ENCODE results near the gene TXNRD3.

The TXNRD3 gene

DNA sequence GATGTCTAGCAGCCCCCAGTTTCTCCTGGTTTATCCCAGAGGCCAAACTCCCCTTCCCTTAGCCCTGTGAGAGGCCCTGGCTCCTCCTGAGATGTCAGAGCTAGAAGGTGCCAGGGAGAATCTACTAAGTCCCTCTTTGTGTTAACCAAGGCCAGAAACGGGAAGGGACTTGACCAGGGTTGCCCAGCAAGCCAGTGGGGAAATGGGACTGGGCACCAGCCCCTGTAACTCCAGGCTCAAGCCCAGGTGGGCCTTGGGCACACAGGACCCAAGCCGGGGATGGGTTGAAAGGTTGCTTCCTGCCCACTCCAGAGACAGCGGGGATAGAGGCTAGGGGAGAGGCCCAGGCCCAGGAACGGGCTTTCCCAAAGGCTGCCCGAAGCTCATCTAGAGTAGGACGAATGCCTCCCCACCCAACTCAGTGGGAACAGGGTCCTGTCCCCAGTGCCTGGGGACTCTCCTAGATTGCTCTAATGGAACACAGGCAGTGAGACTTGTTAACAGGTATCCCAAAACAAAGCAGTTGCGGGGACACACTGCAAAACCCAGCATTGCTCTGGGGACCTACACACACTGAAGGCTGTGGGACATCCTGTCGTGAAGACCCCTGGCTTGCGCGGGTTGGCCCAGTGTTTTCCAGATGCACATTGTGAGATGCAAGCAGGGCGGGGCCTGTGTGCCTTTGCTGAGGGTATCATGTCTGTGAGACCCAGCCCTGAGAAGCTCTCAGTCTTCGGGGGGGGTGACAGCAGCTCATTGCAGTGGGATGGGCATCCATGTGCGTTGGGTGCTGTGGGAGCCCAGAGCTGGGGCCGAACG lies 12.9 kb upstream of the TXNRD3 start:
- H3K4me3 ChIP-seq (ENCODE audit: low read depth, low read length): no peak overlapping the region
- in situ Hi-C loops (cut with HindIII; ENCODE audit: low sequenced_read_pairs): no loop called here
- DNase-seq (ENCODE audit: low read depth): no peak
- TF ChIP-seq, protein P1, sequence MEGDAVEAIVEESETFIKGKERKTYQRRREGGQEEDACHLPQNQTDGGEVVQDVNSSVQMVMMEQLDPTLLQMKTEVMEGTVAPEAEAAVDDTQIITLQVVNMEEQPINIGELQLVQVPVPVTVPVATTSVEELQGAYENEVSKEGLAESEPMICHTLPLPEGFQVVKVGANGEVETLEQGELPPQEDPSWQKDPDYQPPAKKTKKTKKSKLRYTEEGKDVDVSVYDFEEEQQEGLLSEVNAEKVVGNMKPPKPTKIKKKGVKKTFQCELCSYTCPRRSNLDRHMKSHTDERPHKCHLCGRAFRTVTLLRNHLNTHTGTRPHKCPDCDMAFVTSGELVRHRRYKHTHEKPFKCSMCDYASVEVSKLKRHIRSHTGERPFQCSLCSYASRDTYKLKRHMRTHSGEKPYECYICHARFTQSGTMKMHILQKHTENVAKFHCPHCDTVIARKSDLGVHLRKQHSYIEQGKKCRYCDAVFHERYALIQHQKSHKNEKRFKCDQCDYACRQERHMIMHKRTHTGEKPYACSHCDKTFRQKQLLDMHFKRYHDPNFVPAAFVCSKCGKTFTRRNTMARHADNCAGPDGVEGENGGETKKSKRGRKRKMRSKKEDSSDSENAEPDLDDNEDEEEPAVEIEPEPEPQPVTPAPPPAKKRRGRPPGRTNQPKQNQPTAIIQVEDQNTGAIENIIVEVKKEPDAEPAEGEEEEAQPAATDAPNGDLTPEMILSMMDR (IDR thresholded peaks at IDR 0.05; ENCODE audit: low read depth, low read length, missing control alignments): no peak

DNA sequence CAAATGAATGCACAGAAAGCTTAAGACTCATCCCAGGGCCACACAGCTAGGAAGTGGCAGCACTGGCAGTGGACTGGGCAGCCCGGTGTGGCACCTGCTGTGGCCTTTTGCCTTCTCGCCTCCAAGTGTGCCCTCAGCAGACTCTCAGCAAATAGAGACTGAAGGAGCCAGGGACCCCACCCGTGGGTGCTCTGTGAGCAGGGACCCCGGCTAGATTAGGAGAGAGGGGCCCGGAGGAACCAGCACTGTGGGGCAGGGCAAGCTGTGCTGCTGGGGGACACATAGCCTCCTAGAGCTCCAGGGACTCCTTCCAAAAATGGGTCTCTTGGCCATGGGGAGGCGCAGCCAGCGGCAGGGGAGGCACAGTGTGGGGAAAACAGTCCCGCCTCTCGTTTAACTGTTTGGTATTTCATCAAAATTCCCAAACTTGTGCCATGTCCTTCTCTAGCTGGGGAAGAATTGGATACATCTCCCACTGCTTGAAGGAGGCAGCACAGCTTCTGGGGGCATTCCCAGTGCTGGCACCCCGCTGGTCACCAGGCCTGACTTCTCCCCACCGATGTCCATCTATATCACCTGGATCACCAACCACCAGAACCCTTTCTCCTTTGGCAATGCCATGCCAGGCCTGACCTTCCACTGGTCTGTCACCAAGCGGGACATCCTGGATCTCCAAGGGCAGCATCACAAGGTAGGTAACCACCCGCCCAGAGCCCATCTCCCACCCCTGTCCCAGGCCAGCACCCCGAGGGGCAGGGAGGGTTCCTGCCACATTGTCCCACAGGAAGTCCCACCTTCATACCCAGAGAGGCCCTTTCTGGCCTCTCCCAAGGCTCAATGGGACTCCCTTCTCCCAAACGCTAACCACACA lies 12.0 kb upstream of the TXNRD3 start:
- in situ Hi-C loops (cut with HindIII; ENCODE audit: low sequenced_read_pairs): no loop called here
- no peak for DNase-seq (ENCODE audit: low read depth)
- no peak overlapping the region for H3K4me3 ChIP-seq (ENCODE audit: low read depth, low read length)
- TF ChIP-seq, protein P1 (IDR thresholded peaks at IDR 0.05; ENCODE audit: low read depth, low read length, missing control alignments): no peak

DNA sequence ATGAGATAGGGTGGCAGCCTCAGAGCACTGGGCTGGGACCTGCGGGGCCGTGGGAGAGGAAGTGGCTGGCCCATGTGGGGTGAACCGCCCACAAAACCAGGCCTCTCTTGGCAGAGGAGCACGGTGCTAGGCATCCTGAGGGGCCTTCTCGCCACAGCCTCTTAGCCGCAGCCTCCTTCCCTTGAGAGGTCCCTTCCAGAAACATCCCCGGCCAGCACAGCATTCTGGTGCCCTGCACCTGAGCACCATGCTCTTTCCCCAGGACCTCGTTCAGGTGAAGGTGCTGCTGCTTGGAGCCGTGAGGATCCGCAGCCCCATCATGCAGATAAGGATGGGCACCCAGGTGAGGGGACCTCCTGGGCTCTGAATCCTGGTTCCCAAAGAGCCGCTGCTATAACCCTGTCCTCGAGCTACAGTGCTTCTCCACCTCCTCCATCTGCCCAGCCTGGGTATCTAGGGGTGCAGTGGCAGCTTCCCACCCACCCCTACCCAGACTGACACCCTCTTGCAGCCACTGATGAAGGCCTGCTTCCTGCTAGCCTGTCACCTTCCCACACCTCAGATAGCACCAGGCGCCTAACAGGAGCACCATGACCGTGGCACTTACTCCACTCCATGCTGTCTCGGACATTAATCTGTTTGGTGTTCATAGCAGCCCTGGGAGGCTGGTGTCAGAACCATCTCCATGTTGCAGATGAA lies 11.2 kb upstream of the TXNRD3 start:
- no peak for DNase-seq (ENCODE audit: low read depth)

GRCh38 chr3:126665221-126665936 lies 10.5 kb upstream of the TXNRD3 start:
- no peak for DNase-seq (ENCODE audit: low read depth)
- in situ Hi-C loops (cut with HindIII; ENCODE audit: low sequenced_read_pairs): no loop called here
- H3K4me3 ChIP-seq (ENCODE audit: low read depth, low read length): no peak overlapping the region
- TF ChIP-seq, protein P1 (IDR thresholded peaks at IDR 0.05; ENCODE audit: low read depth, low read length, missing control alignments): no peak

More for the DNA sequence above, 11.2 kb upstream of the TXNRD3 start:
- H3K4me3 ChIP-seq (ENCODE audit: low read depth, low read length): no peak overlapping the region
- TF ChIP-seq, protein P1 (IDR thresholded peaks at IDR 0.05; ENCODE audit: low read depth, low read length, missing control alignments): no peak
- in situ Hi-C loops (cut with HindIII; ENCODE audit: low sequenced_read_pairs): no loop called here

DNA sequence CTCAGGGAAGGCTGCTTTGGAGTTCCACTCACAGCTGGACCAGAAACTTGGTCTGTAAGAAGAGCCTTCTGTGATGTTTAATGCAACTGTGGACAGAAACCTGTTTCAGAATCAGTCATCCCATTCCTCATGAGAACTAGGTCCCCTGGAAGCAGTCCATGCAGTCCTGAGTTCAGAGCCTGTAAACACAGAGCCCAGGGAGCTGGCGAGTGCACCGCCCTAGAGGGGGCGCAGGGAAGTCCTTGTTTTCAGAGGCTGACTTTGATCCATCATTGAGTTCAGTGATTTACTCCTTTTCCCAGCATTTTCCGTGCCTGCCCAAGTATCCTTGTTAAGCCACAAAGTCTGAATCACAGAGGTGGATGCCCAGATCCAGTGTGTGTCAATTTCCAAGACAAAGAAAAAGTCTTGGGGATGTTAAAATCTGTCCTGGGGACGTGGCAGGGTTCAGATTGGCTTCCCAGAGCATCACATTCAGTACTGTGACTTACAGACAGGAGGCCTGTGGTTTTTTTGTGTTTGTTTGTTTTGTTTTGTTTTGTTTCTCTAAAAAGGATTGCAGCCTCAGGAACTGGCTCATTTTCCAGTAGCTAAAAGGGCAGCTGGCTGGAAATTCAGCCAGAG lies 9.8 kb upstream of the TXNRD3 start:
- DNase-seq (ENCODE audit: low read depth): peak; percentile 23
- no peak overlapping the region for H3K4me3 ChIP-seq (ENCODE audit: low read depth, low read length)
- in situ Hi-C loops (cut with HindIII; ENCODE audit: low sequenced_read_pairs): no loop called here
- TF ChIP-seq, protein P1 (IDR thresholded peaks at IDR 0.05; ENCODE audit: low read depth, low read length, missing control alignments): peak; percentile 52
